GM23338 (cell line): Measurements from ENCODE around the gene GRIN3B. TPM values are rescaled to one million over a fixed set of nuclear protein-coding genes. Genes with fewer than 3 reads are reported as not detected.

Experiments used
- ATAC-seq: fragments of 200-7000 bp; cut with Tn5 transposase; 3 replicates; pipeline ENCODE4 v1.9.1; 2020
- DNase-seq: peaks from one replicate; pipeline ENCODE4 v3.0.0-alpha.2; 2015; ENCODE audit warnings: low spot score
- H2AFZ ChIP-seq: fragments of 200-600 bp; sonication (generic); 2 replicates; pipeline ENCODE4 v1.8.0; 2016; ENCODE audit warnings: antibody characterized with exemption, mild to moderate bottlenecking, moderate library complexity
- H3F3A ChIP-seq: fragments of 200-600 bp; sonication (generic); replicated peaks from 2 replicates; pipeline ENCODE4 v1.8.0; 2017; ENCODE audit warnings: antibody characterized with exemption, mixed run types, low read depth
- H3K27ac ChIP-seq: fragments of 200-600 bp; sonication (generic); 2 replicates; pipeline ENCODE4 v1.6.1; 2016; ENCODE audit warnings: low read depth
- H3K27me3 ChIP-seq: fragments of 200-600 bp; sonication (generic); 2 replicates; pipeline ENCODE4 v1.8.0; 2016; ENCODE audit warnings: mild to moderate bottlenecking, mixed run types, moderate library complexity; ENCODE audit not compliant: insufficient read depth
- H3K36me3 ChIP-seq: fragments of 200-600 bp; sonication (generic); 2 replicates; pipeline ENCODE4 v1.8.0; 2016; ENCODE audit warnings: mild to moderate bottlenecking; ENCODE audit not compliant: insufficient read depth
- H3K4me1 ChIP-seq: fragments of 200-600 bp; sonication (generic); 2 replicates; pipeline ENCODE4 v1.8.0; 2016; ENCODE audit warnings: mild to moderate bottlenecking, moderate library complexity; ENCODE audit not compliant: insufficient read depth
- H3K4me2 ChIP-seq: fragments of 200-600 bp; sonication (generic); 2 replicates; pipeline ENCODE4 v1.7.1; 2017; ENCODE audit warnings: mixed run types
- H3K4me3 ChIP-seq: fragments of 200-600 bp; sonication (generic); 2 replicates; pipeline ENCODE4 v1.6.1; 2016; ENCODE audit warnings: mixed run types
- H3K79me2 ChIP-seq: fragments of 200-600 bp; sonication (generic); replicated peaks from 2 replicates; pipeline ENCODE4 v1.8.0; 2017; ENCODE audit warnings: mild to moderate bottlenecking; ENCODE audit not compliant: insufficient read depth
- H3K9me2 ChIP-seq: fragments of 200-600 bp; sonication (generic); 2 replicates; pipeline ENCODE4 v1.8.0; 2017; ENCODE audit not compliant: insufficient read depth
- H4K20me1 ChIP-seq: fragments of 200-600 bp; sonication (generic); replicated peaks from 2 replicates; pipeline ENCODE4 v1.8.0; 2017; ENCODE audit warnings: mild to moderate bottlenecking; ENCODE audit not compliant: insufficient read depth
- H3K27ac Mint-ChIP-seq: 2 replicates; pipeline ENCODE4 v1.8.0; 2020; ENCODE audit warnings: inconsistent platforms, mild to moderate bottlenecking, moderate library complexity, mixed read lengths
- H3K27me3 Mint-ChIP-seq: 3 replicates; pipeline ENCODE4 v1.8.0; 2022; ENCODE audit warnings: low read depth, mild to moderate bottlenecking, moderate library complexity, mixed read lengths, inconsistent platforms; ENCODE audit not compliant: insufficient read depth, poor library complexity
- H3K36me3 Mint-ChIP-seq: 3 replicates; pipeline ENCODE4 v1.8.0; 2021; ENCODE audit warnings: low read depth, mild to moderate bottlenecking, inconsistent platforms, moderate library complexity, mixed read lengths
- H3K4me1 Mint-ChIP-seq: 3 replicates; pipeline ENCODE4 v1.8.0; 2020; ENCODE audit warnings: mild to moderate bottlenecking, inconsistent platforms, mixed read lengths
- H3K4me3 Mint-ChIP-seq: 3 replicates; pipeline ENCODE4 v1.8.0; 2021; ENCODE audit warnings: moderate library complexity, mild to moderate bottlenecking, inconsistent platforms, mixed read lengths
- H3K9me3 Mint-ChIP-seq: 3 replicates; pipeline ENCODE4 v1.8.0; 2020; ENCODE audit warnings: moderate library complexity, mild to moderate bottlenecking, inconsistent platforms, mixed read lengths
- CREB1 ChIP-seq: fragments of 250-450 bp; sonication (Bioruptor Pico); IDR thresholded peaks from 2 replicates; pipeline ENCODE4 v1.5.0; 2020; ENCODE audit warnings: low read depth, mild to moderate bottlenecking, moderate library complexity
- ETS1 ChIP-seq: IDR thresholded peaks from 2 replicates; pipeline ENCODE4 v1.6.1; 2016; ENCODE audit warnings: antibody characterized with exemption
- JUNB ChIP-seq: IDR thresholded peaks from one replicate; pipeline ENCODE4 v1.6.1; 2016; ENCODE audit warnings: antibody characterized with exemption; ENCODE audit not compliant: unreplicated experiment
- NANOG ChIP-seq: IDR thresholded peaks from 2 replicates; pipeline ENCODE4 v1.6.1; 2016; ENCODE audit warnings: antibody characterized with exemption, borderline replicate concordance
- ZNF462 ChIP-seq: fragments of 250-450 bp; sonication (Bioruptor Pico); IDR thresholded peaks from 2 replicates; pipeline ENCODE4 v1.5.0; 2020; ENCODE audit warnings: mild to moderate bottlenecking, moderate library complexity
- polyA plus RNA-seq: library from polyadenylated mRNA; unstranded; fragments of >200 nt; fragmentation: Nextera tagmentation; extraction: Ambion mirVana; gene quantifications from 2 replicates; pipeline ENCODE4 v1.2.1, GENCODE V29; 2016
- total RNA-seq: library from RNA; depleted of rRNA; stranded (reverse); fragments of >200 nt; shearing (Covaris generic); gene quantifications from 2 replicates; pipeline ENCODE4 v1.2.3, GENCODE V29; 2014

The GRIN3B gene
- total and polyA plus RNA-seq, 2 experiments from 2014 or later = 0.11 to 2.8 TPM

- no peak for DNase-seq
- ATAC-seq = no peak
- peaks cover 22% of the 10 kb centered on the region for H3K36me3 Mint-ChIP-seq
Measured at GRCh38 chr19:1042689-1043511, 42.7 kb downstream of the GRIN3B start.

GRCh38 chr19:1045247-1045603, 45.0 kb downstream of the GRIN3B start:
- Mint-ChIP-seq H3K9me3 (peaks cover 8% of the 10 kb centered on the region; the same call in 2 of the 3 replicates), H3K27ac (no peak overlapping the region), H3K4me3 (no peak overlapping the region; the same call in 2 of the 3 replicates), H3K27me3 (peaks cover 23% of the 10 kb centered on the region), H3K4me1 (peaks cover 3% of the 10 kb centered on the region; the same call in 1 of the 3 replicates), H3K36me3 (peaks cover 9% of the 10 kb centered on the region; the same call in 2 of the 3 replicates)
- Histone ChIP-seq H3F3A (0 out of 2 replicates have a peak, but pooled peaks cover 6% of the 10 kb centered on the region), H3K27ac (no peak overlapping the region), H3K27me3 (no peaks in the 10 kb centered on the region), H3K4me3 (no peak overlapping the region), H3K4me1 (peaks cover 6% of the 10 kb centered on the region), H2AFZ (no peak overlapping the region), H4K20me1 (no peaks in the 10 kb centered on the region), H3K4me2 (no peak overlapping the region), H3K9me2 (no peaks in the 10 kb centered on the region), H3K36me3 (no peaks in the 10 kb centered on the region), H3K79me2 (no peaks in the 10 kb centered on the region)
- ATAC-seq = peak; percentile 55
- DNase-seq = peak; percentile 98
- TF ChIP-seq CREB1 (CRISPR knock-in tag) (no peak), JUNB (no peak), ZNF462 (CRISPR knock-in tag) (no peak)

More at GRCh38 chr19:1042689-1043511, 42.7 kb downstream of the GRIN3B start:
- no peaks in the 10 kb centered on the region for H4K20me1 ChIP-seq
- H3K27me3 ChIP-seq = no peaks in the 10 kb centered on the region
- Mint-ChIP-seq H3K4me1 (peaks cover 13% of the 10 kb centered on the region), H3K27me3 (peaks cover 35% of the 10 kb centered on the region), H3K4me3 (no peak overlapping the region), H3K9me3 (peaks cover 2% of the 10 kb centered on the region; the same call in 1 of the 3 replicates), H3K27ac (no peak overlapping the region)
- H3K4me1 ChIP-seq = peaks cover 10% of the 10 kb centered on the region
- 0 out of 2 replicates have a peak, but pooled peaks cover 2% of the 10 kb centered on the region for H3K36me3 ChIP-seq
- H2AFZ ChIP-seq = no peak overlapping the region
- H3K9me2 ChIP-seq = no peaks in the 10 kb centered on the region
- no peak overlapping the region for H3K4me3 ChIP-seq
- H3F3A ChIP-seq = peaks cover 26% of the 10 kb centered on the region
- no peak for TF ChIP-seq ETS1
- no peak for TF ChIP-seq NANOG
- no peak overlapping the region for H3K27ac ChIP-seq
- H3K79me2 ChIP-seq = no peaks in the 10 kb centered on the region
- H3K4me2 ChIP-seq = no peak overlapping the region
